Natural killer cell treated with Interleukin-12 subunit alpha and Interleukin-12 subunit beta and Interleukin-15 and Interleukin-18, amount 100 ng/mL, for 72 hours (primary cell): ENCODE data around the gene HLF. TPM values are rescaled to one million over a fixed set of nuclear protein-coding genes. Genes with fewer than 3 reads are reported as not detected.

Experiments
- ATAC-seq, 2 donors: fragments of 150-1000 bp; cut with Tn5 transposase in 1 of 2; sonication (Bioruptor Pico), chemical (Tn5 transposase) in 1 of 2; 2 replicates each; pipeline ENCODE4 v1.10.0; 2021
- DNase-seq: peaks from one replicate; pipeline ENCODE4 v3.0.0; 2022; ENCODE audit warnings: low spot score
- H3K27ac Mint-ChIP-seq, 2 donors: 1 replicate in 1 of 2; 2 replicates in 1 of 2; pipeline ENCODE4 v1.8.0; 2022; ENCODE audit warnings: mixed read lengths in 2 of 2, mild to moderate bottlenecking in 1 of 2, moderate library complexity in 1 of 2
- H3K27me3 Mint-ChIP-seq, 2 donors: 1 replicate in 1 of 2; 2 replicates in 1 of 2; pipeline ENCODE4 v1.8.0; 2022; ENCODE audit warnings: mixed read lengths in 2 of 2
- H3K36me3 Mint-ChIP-seq: one replicate; pipeline ENCODE4 v1.8.0; 2022; ENCODE audit warnings: mixed read lengths
- H3K4me1 Mint-ChIP-seq, 2 donors: 1 replicate in 1 of 2; 2 replicates in 1 of 2; pipeline ENCODE4 v1.8.0; 2022; ENCODE audit warnings: low read depth in 2 of 2, mixed read lengths in 2 of 2, mild to moderate bottlenecking in 1 of 2
- H3K4me3 Mint-ChIP-seq: one replicate; pipeline ENCODE4 v1.8.0; 2022; ENCODE audit warnings: mixed read lengths
- H3K9me3 Mint-ChIP-seq: 2 replicates; pipeline ENCODE4 v1.8.0; 2022; ENCODE audit warnings: mixed read lengths
- total RNA-seq, 2 donors: library from RNA; stranded (reverse); gene quantifications; one replicate each; pipeline ENCODE4 v1.2.3, GENCODE V29; 2022

HLF gene
- total RNA-seq, 2 donors from 2014 or later: 0.21 to 1.4 TPM

GRCh38 chr17:55274355-55275255 is 9.8 kb downstream of the HLF start:
- Mint-ChIP-seq H3K27me3 (peaks cover 23 to 43% of the 10 kb centered on the region in 2 donors), H3K36me3 (no peaks in the 10 kb centered on the region)
- ATAC-seq: no peak

GRCh38 chr17:55275894-55276804 is 11.4 kb downstream of the HLF start:
- Mint-ChIP-seq H3K4me3 (no peak overlapping the region), H3K9me3 (no peaks in the 10 kb centered on the region), H3K4me1 (no peaks in the 10 kb centered on the region), H3K27me3 (peaks cover 20 to 43% of the 10 kb centered on the region in 2 donors), H3K27ac (no peak overlapping the region), H3K36me3 (no peaks in the 10 kb centered on the region)
- DNase-seq: no peak
- ATAC-seq: no peak

More at GRCh38 chr17:55274355-55275255, 9.8 kb downstream of the HLF start:
- no peaks in the 10 kb centered on the region for H3K4me1 Mint-ChIP-seq
- H3K4me3 Mint-ChIP-seq: no peak overlapping the region
- H3K9me3 Mint-ChIP-seq: no peaks in the 10 kb centered on the region
- H3K27ac Mint-ChIP-seq: no peak overlapping the region
- DNase-seq: no peak

- no peak overlapping the region for H3K4me3 Mint-ChIP-seq
- DNase-seq: no peak
- H3K36me3 Mint-ChIP-seq: no peaks in the 10 kb centered on the region
- no peaks in the 10 kb centered on the region for H3K9me3 Mint-ChIP-seq
- no peak for ATAC-seq
- no peak overlapping the region for H3K27ac Mint-ChIP-seq
- no peaks in the 10 kb centered on the region for H3K4me1 Mint-ChIP-seq
- peaks cover 11 to 28% of the 10 kb centered on the region in 2 donors for H3K27me3 Mint-ChIP-seq
Measured at GRCh38 chr17:55278173-55278961, 13.6 kb downstream of the HLF start.

- ATAC-seq: no peak
- no peaks in the 10 kb centered on the region for H3K36me3 Mint-ChIP-seq
- H3K27ac Mint-ChIP-seq: no peak overlapping the region
- H3K4me3 Mint-ChIP-seq: no peak overlapping the region
- no peaks in the 10 kb centered on the region for H3K9me3 Mint-ChIP-seq
- no peak for DNase-seq
- no peaks in the 10 kb centered on the region for H3K4me1 Mint-ChIP-seq
- H3K27me3 Mint-ChIP-seq: peaks cover 6 to 20% of the 10 kb centered on the region in 2 donors
Measured at GRCh38 chr17:55279203-55279602, 14.4 kb downstream of the HLF start.

GRCh38 chr17:55279788-55280187 is 15.0 kb downstream of the HLF start:
- no peaks in the 10 kb centered on the region for H3K4me1 Mint-ChIP-seq
- no peak overlapping the region for H3K27ac Mint-ChIP-seq
- no peaks in the 10 kb centered on the region for H3K36me3 Mint-ChIP-seq
- ATAC-seq (no peak), DNase-seq (no peak)
- no peaks in the 10 kb centered on the region for H3K9me3 Mint-ChIP-seq
- H3K4me3 Mint-ChIP-seq: no peak overlapping the region
- H3K27me3 Mint-ChIP-seq: peaks cover 3 to 14% of the 10 kb centered on the region in 2 donors

GRCh38 chr17:55280212-55280611 is 15.5 kb downstream of the HLF start:
- Mint-ChIP-seq H3K9me3 (no peaks in the 10 kb centered on the region), H3K4me3 (no peak overlapping the region), H3K4me1 (no peaks in the 10 kb centered on the region), H3K27ac (no peak overlapping the region), H3K36me3 (no peaks in the 10 kb centered on the region), H3K27me3 (peaks cover 5 to 12% of the 10 kb centered on the region in 2 donors)
- DNase-seq: no peak
- no peak for ATAC-seq

GRCh38 chr17:55281649-55282378 is 17.1 kb downstream of the HLF start:
- Mint-ChIP-seq H3K27ac (no peak overlapping the region), H3K27me3 (peaks cover 0 to 5% of the 10 kb centered on the region in 2 donors), H3K9me3 (no peaks in the 10 kb centered on the region), H3K36me3 (no peaks in the 10 kb centered on the region), H3K4me3 (no peak overlapping the region), H3K4me1 (no peaks in the 10 kb centered on the region)
- no peak for ATAC-seq
- no peak for DNase-seq

GRCh38 chr17:55282379-55282702 is 17.6 kb downstream of the HLF start:
- H3K9me3 Mint-ChIP-seq: no peaks in the 10 kb centered on the region
- no peak overlapping the region for H3K4me3 Mint-ChIP-seq
- no peak for DNase-seq
- no peaks in the 10 kb centered on the region for H3K36me3 Mint-ChIP-seq
- H3K4me1 Mint-ChIP-seq: no peaks in the 10 kb centered on the region
- H3K27ac Mint-ChIP-seq: no peak overlapping the region
- ATAC-seq: no peak
- peaks cover 0 to 5% of the 10 kb centered on the region in 2 donors for H3K27me3 Mint-ChIP-seq

GRCh38 chr17:55282741-55283140 is 18.0 kb downstream of the HLF start:
- H3K27ac Mint-ChIP-seq: no peak overlapping the region
- H3K4me1 Mint-ChIP-seq: no peaks in the 10 kb centered on the region
- DNase-seq (no peak), ATAC-seq (no peak)
- peaks cover 0 to 5% of the 10 kb centered on the region in 2 donors for H3K27me3 Mint-ChIP-seq
- no peaks in the 10 kb centered on the region for H3K36me3 Mint-ChIP-seq
- H3K4me3 Mint-ChIP-seq: no peak overlapping the region
- no peaks in the 10 kb centered on the region for H3K9me3 Mint-ChIP-seq

GRCh38 chr17:55283256-55283965 is 18.7 kb downstream of the HLF start:
- Mint-ChIP-seq H3K9me3 (no peaks in the 10 kb centered on the region), H3K27me3 (peaks cover 0 to 5% of the 10 kb centered on the region in 2 donors), H3K4me3 (no peak overlapping the region), H3K36me3 (no peaks in the 10 kb centered on the region), H3K27ac (no peak overlapping the region), H3K4me1 (no peaks in the 10 kb centered on the region)
- ATAC-seq: no peak
- no peak for DNase-seq

GRCh38 chr17:55284001-55284884 is 19.5 kb downstream of the HLF start:
- Mint-ChIP-seq H3K27me3 (peaks cover 0 to 5% of the 10 kb centered on the region in 2 donors), H3K4me3 (no peak overlapping the region), H3K36me3 (no peaks in the 10 kb centered on the region), H3K27ac (no peak overlapping the region), H3K9me3 (no peaks in the 10 kb centered on the region), H3K4me1 (no peaks in the 10 kb centered on the region)
- DNase-seq (no peak), ATAC-seq (no peak)

- ATAC-seq (no peak), DNase-seq (no peak)
- H3K27ac Mint-ChIP-seq: no peak overlapping the region
- H3K27me3 Mint-ChIP-seq: peaks cover 0 to 5% of the 10 kb centered on the region in 2 donors
- no peaks in the 10 kb centered on the region for H3K36me3 Mint-ChIP-seq
- H3K4me1 Mint-ChIP-seq: no peaks in the 10 kb centered on the region
- no peak overlapping the region for H3K4me3 Mint-ChIP-seq
- no peaks in the 10 kb centered on the region for H3K9me3 Mint-ChIP-seq
Measured at GRCh38 chr17:55284944-55285339, 20.2 kb downstream of the HLF start.
